HG02973 (cell line): ENCODE measurements around the gene CAPS.

ENCODE experiments used
- ATAC-seq: cut with Tn5 transposase; IDR thresholded peaks from one replicate; pipeline ENCODE4 v1.9.1; 2021; ENCODE audit warnings: moderate library complexity; ENCODE audit not compliant: unreplicated experiment

Gene CAPS

GRCh38 chr19:5908773-5909442 is 5.1 kb upstream of the CAPS start:
- no peak for ATAC-seq

GRCh38 chr19:5910638-5910907 is 3.5 kb upstream of the CAPS start:
- no peak for ATAC-seq

- no peak for ATAC-seq
Observed at GRCh38 chr19:5911366-5911765, 2.7 kb upstream of the CAPS start.

- ATAC-seq = no peak
Observed at GRCh38 chr19:5914358-5914774, 312 bp downstream of the CAPS start.

GRCh38 chr19:5914946-5915781 is 1.1 kb downstream of the CAPS start:
- ATAC-seq = no peak

GRCh38 chr19:5915782-5916165 is 1.7 kb downstream of the CAPS start:
- ATAC-seq = no peak

GRCh38 chr19:5916181-5916708 is 2.2 kb downstream of the CAPS start:
- ATAC-seq = no peak

GRCh38 chr19:5917431-5918107 is 3.5 kb downstream of the CAPS start:
- ATAC-seq = no peak

- ATAC-seq = no peak
Observed at GRCh38 chr19:5918463-5919079, 4.5 kb downstream of the CAPS start.

- ATAC-seq = no peak
Observed at GRCh38 chr19:5921516-5922160, 7.6 kb downstream of the CAPS start.

GRCh38 chr19:5922161-5922545 is 8.1 kb downstream of the CAPS start:
- ATAC-seq = no peak

GRCh38 chr19:5923356-5923755 is 9.3 kb downstream of the CAPS start:
- ATAC-seq = no peak

- no peak for ATAC-seq
Observed at GRCh38 chr19:5925830-5926427, 11.9 kb downstream of the CAPS start.

GRCh38 chr19:5926641-5927440 is 12.8 kb downstream of the CAPS start:
- no peak for ATAC-seq

- no peak for ATAC-seq
Observed at GRCh38 chr19:5927441-5927821, 13.4 kb downstream of the CAPS start.

GRCh38 chr19:5929179-5929578 is 15.1 kb downstream of the CAPS start:
- ATAC-seq = no peak

- no peak for ATAC-seq
Observed at GRCh38 chr19:5929625-5930024, 15.6 kb downstream of the CAPS start.

GRCh38 chr19:5931251-5931650 is 17.2 kb downstream of the CAPS start:
- ATAC-seq = no peak

- ATAC-seq = no peak
Observed at GRCh38 chr19:5932146-5932545, 18.1 kb downstream of the CAPS start.
